Suprapubic skin (tissue), 4 donors: ENCODE measurements around the gene PRKCZ. TPM values are rescaled to one million over a fixed set of nuclear protein-coding genes. Genes with fewer than 3 reads are reported as not detected.

Source experiments
- DNase-seq, 2 donors: peaks; one replicate each; pipeline ENCODE4 v3.0.0-alpha.2; 2019; ENCODE audit warnings: low spot score in 2 of 2
- H3K27ac ChIP-seq: fragments of 200-600 bp; sonication (generic); one replicate; pipeline ENCODE4 v1.5.1; 2019
- H3K27me3 ChIP-seq: fragments of 200-600 bp; sonication (generic); one replicate; pipeline ENCODE4 v1.5.1; 2019
- H3K36me3 ChIP-seq: fragments of 200-600 bp; sonication (generic); one replicate; pipeline ENCODE4 v1.5.1; 2019
- H3K4me1 ChIP-seq: fragments of 200-600 bp; sonication (generic); one replicate; pipeline ENCODE4 v1.5.1; 2019
- H3K4me3 ChIP-seq: fragments of 200-600 bp; sonication (generic); one replicate; pipeline ENCODE4 v1.5.1; 2019; ENCODE audit warnings: mild to moderate bottlenecking
- H3K9me3 ChIP-seq: fragments of 200-600 bp; sonication (generic); one replicate; pipeline ENCODE4 v1.5.1; 2019
- EP300 ChIP-seq: sonication (generic); formaldehyde crosslinking; IDR thresholded peaks from one replicate; pipeline ENCODE4 v1.6.1; 2017; ENCODE audit warnings: antibody characterized with exemption
- POLR2A ChIP-seq, 2 donors: fragments of 450-650 bp; IDR thresholded peaks; one replicate each; pipeline ENCODE4 v1.6.1; 2017; ENCODE audit warnings: antibody characterized with exemption in 2 of 2, mild to moderate bottlenecking in 2 of 2, moderate library complexity in 2 of 2
- POLR2AphosphoS5 ChIP-seq, 3 donors: sonication (generic); formaldehyde crosslinking; IDR thresholded peaks; one replicate each; pipeline ENCODE4 v1.6.1; 2017; ENCODE audit warnings: antibody characterized with exemption in 3 of 3
- WGBS: methylation state at CpG from one replicate; pipeline ENCODE4 v1.1.5; 2018; 5-methylcytosine and 5-hydroxymethylcytosine counted together
- total RNA-seq, 4 donors: library from RNA; depleted of rRNA; stranded (reverse); fragments of >200 nt; gene quantifications; one replicate each; pipeline ENCODE4 v1.1.0, GENCODE V29; 2016
- TF ChIP-seq, protein P1 (sequence below), 2 donors: fragments of 200-600 bp in 1 of 2; fragments of 450-650 bp in 1 of 2; sonication (generic) in 1 of 2; IDR thresholded peaks; one replicate each; pipeline ENCODE4 v1.5.1; 2016 to 2019; ENCODE audit warnings: antibody characterized with exemption in 2 of 2, mild to moderate bottlenecking in 1 of 2, moderate library complexity in 1 of 2

PRKCZ gene
- total RNA-seq, 4 donors from 2014 or later, result 21.7 to 31.5 (median 25.4) TPM

DNA sequence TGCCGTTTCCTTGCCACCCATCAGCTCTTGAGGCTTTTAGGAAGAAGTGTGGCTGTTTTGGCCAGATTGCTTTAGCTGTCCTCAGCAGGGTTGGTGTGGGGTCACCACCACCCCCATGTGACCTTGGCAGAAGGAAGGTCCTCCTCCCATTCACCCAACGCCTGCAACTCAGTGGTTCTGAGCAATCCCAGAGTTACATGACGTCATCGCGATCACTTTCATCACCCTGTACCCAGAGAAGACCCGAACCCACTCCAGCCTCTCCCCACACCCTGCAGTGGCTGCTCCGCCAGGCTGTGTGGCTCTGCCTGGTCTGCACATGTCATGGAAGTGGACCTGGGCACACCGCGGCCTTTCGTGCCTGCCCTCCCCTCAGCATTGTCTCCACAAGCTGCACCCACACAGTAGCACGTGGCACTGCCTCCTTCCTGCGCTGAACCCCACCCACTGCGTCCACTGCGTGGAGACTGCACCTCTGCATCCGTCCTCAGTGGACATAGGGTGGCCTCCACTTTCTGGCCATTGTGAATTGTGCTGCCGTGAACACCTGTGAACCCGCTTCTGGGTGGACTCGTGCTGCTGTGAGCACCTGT, 127.8 kb downstream of the PRKCZ start:
- Histone ChIP-seq H3K9me3 (no peaks in the 10 kb centered on the region), H3K4me1 (peaks cover 11% of the 10 kb centered on the region), H3K27ac (no peak overlapping the region), H3K27me3 (no peaks in the 10 kb centered on the region), H3K4me3 (no peak overlapping the region), H3K36me3 (peaks cover 12% of the 10 kb centered on the region)
- TF ChIP-seq POLR2A (IDR thresholded peaks at IDR 0.05) (no peak), EP300 (no peak), POLR2AphosphoS5 (IDR thresholded peaks at IDR 0.05) (no peak)
- TF ChIP-seq, protein P1, sequence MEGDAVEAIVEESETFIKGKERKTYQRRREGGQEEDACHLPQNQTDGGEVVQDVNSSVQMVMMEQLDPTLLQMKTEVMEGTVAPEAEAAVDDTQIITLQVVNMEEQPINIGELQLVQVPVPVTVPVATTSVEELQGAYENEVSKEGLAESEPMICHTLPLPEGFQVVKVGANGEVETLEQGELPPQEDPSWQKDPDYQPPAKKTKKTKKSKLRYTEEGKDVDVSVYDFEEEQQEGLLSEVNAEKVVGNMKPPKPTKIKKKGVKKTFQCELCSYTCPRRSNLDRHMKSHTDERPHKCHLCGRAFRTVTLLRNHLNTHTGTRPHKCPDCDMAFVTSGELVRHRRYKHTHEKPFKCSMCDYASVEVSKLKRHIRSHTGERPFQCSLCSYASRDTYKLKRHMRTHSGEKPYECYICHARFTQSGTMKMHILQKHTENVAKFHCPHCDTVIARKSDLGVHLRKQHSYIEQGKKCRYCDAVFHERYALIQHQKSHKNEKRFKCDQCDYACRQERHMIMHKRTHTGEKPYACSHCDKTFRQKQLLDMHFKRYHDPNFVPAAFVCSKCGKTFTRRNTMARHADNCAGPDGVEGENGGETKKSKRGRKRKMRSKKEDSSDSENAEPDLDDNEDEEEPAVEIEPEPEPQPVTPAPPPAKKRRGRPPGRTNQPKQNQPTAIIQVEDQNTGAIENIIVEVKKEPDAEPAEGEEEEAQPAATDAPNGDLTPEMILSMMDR (IDR thresholded peaks at IDR 0.05), result no peak
- WGBS, result 91% methylated on average over 12 of the region's 18 CpGs
- DNase-seq, result no peak

DNA sequence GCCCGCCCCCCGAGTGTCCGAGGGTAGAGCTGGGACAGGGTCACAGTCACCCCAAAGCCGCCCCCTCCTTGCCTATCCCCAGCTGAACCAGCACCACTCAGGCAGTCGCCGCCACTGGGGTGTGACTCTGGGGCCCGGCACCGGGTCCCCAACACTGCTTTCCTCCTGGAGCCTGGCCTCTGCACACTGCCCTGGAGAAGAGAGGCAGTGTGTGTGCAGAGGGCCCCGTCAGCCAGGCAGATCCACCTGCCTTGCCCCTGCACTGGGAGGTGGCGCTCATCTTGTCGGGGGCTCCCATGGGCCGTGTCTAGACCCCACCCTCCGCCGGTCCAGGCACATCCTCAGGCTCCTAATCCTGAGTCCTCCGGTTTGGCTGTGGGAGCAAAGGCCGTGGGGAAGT, 128.7 kb downstream of the PRKCZ start:
- WGBS, result 93% methylated on average over 5 of the region's 16 CpGs

DNA sequence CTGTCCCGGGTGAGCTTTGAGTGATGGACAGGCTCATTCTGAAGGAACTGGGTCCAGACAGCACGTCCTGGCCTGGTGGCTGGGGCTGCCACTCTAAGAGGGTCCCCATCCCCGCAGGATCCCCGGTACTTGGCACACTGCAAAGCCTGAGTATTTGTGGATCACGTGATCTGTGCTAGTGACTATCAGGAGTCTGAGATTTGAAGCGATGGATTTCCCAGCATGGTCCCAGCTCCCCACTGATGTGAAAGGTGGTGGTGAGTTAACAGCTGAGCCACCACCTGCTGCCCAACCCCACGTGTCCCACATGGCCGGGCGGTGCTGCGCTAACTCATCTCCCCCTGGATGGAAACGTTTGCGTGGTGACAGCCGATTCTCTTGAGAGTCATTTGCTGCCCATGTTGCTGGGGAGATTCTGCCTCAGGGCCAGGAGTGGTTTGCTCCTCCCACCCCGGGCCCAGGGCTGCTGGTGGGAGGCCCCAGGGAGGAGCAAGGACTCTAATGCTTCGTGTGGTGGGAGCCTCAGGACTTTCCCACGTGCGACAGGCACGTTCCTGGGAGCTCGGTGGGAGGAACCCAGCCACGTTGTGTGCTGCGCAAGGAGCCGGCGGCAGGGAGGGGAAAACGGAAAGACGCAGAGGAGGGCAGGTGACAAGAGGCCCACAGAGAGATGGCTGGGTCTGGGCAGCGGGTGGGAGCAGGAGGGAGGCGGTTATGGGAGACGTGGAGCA, 129.2 kb downstream of the PRKCZ start:
- 71% methylated on average over 14 of the region's 28 CpGs for WGBS
- peaks cover 12% of the 10 kb centered on the region for H3K36me3 ChIP-seq

More for the DNA sequence above, 128.7 kb downstream of the PRKCZ start:
- DNase-seq, result no peak
- no peak overlapping the region for H3K27ac ChIP-seq
- H3K27me3 ChIP-seq, result no peaks in the 10 kb centered on the region
- no peak overlapping the region for H3K4me3 ChIP-seq
- TF ChIP-seq POLR2AphosphoS5 (IDR thresholded peaks at IDR 0.05), result no peak
- no peak for TF ChIP-seq EP300
- no peak for TF ChIP-seq POLR2A (IDR thresholded peaks at IDR 0.05)
- TF ChIP-seq, protein P1 (IDR thresholded peaks at IDR 0.05), result no peak
- peaks cover 10% of the 10 kb centered on the region for H3K4me1 ChIP-seq
- H3K9me3 ChIP-seq, result no peaks in the 10 kb centered on the region
- H3K36me3 ChIP-seq, result peaks cover 12% of the 10 kb centered on the region

DNA sequence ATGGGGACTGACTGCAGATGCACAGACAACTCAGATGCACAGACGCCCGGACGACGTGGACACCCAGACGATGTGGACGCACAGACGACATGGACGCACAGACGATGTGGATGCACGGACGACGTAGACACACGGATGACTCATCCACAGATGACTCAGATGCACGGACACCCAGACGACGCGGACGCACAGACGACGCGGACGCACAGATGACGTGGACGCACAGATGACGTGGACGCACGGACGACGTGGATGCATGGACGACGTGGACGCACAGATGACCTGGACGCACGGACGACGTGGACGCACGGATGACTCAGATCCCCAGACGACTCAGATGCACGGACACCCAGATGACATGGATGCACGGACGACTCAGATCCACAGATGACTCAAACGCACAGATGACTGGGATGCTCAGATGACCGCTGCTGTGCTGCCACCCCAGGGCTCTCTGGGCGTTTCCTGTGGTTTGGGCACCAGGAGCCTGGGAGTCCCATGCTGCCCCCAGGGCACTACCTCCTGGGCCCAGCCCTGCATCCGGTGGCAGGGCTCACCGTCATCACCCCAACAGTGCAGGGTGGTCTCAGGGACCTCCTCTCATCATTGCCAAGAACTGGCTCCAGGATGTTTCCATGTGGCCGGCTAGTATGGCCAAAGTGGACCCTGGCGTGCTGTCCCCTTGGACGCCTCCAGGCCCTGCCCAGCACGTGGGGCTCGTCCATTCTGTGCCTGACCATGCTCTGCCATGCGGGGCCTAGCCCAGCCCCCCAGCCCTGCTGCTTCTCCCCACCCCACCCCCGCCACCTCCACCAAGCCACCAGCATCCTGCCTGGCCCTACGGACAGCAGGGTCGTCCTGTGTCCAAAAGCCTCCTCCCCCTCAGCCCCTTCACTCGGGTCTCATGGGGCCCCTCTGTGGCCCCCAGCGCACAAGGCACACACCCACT, 130.4 kb downstream of the PRKCZ start:
- H3K9me3 ChIP-seq, result no peaks in the 10 kb centered on the region
- no peak for TF ChIP-seq EP300
- TF ChIP-seq POLR2AphosphoS5 (IDR thresholded peaks at IDR 0.05), result no peak
- no peak for TF ChIP-seq POLR2A (IDR thresholded peaks at IDR 0.05)
- TF ChIP-seq, protein P1 (IDR thresholded peaks at IDR 0.05), result no peak
- H3K36me3 ChIP-seq, result peaks cover 18% of the 10 kb centered on the region
- no peak overlapping the region for H3K4me3 ChIP-seq
- no peaks in the 10 kb centered on the region for H3K4me1 ChIP-seq
- H3K27me3 ChIP-seq, result no peaks in the 10 kb centered on the region
- WGBS, result 92% methylated on average over 48 of the region's 58 CpGs
- no peak for DNase-seq
- H3K27ac ChIP-seq, result no peak overlapping the region

More for the DNA sequence above, 129.2 kb downstream of the PRKCZ start:
- no peak overlapping the region for H3K4me3 ChIP-seq
- H3K27ac ChIP-seq, result no peak overlapping the region
- no peaks in the 10 kb centered on the region for H3K9me3 ChIP-seq
- DNase-seq, result no peak
- TF ChIP-seq, protein P1 (IDR thresholded peaks at IDR 0.05), result no peak
- TF ChIP-seq EP300 (no peak), POLR2AphosphoS5 (IDR thresholded peaks at IDR 0.05) (no peak), POLR2A (IDR thresholded peaks at IDR 0.05) (no peak)
- H3K4me1 ChIP-seq, result peaks cover 4% of the 10 kb centered on the region
- no peaks in the 10 kb centered on the region for H3K27me3 ChIP-seq
